HepG2 (cell line): ENCODE data around the gene FXYD4. TPM values are rescaled to one million over a fixed set of nuclear protein-coding genes. Genes with fewer than 3 reads are reported as not detected.
A peak's percentile ranks its signal among the peaks of the same experiment; 100 is the strongest.

Source experiments
- ARHGAP35 ChIP-seq: sonication (generic); formaldehyde crosslinking; IDR thresholded peaks from 2 replicates; pipeline ENCODE4 v1.9.0; 2022; ENCODE audit warnings: mild to moderate bottlenecking, inconsistent platforms, moderate library complexity, missing genetic modification reagents, borderline replicate concordance
- CENPX ChIP-seq: sonication (generic); formaldehyde crosslinking; IDR thresholded peaks from 2 replicates; pipeline ENCODE4 v1.9.0; 2021; ENCODE audit warnings: mild to moderate bottlenecking, missing genetic modification reagents, moderate library complexity
- KLF16 ChIP-seq, 2 experiments: sonication (generic) in 1 of 2; formaldehyde crosslinking in 1 of 2; IDR thresholded peaks; 2 replicates each; pipeline versions ENCODE4 v1.6.1 to v1.8.0; 2016 to 2023; ENCODE audit warnings: missing genetic modification reagents in 2 of 2, missing compliant biosample characterization in 1 of 2
- MEF2D ChIP-seq: sonication (generic); formaldehyde crosslinking; IDR thresholded peaks from 2 replicates; pipeline ENCODE4 v1.5.1; 2020; ENCODE audit warnings: mild to moderate bottlenecking, missing genetic modification reagents
- TAF15 ChIP-seq: fragments of 200-400 bp; formaldehyde crosslinking; IDR thresholded peaks from one replicate; pipeline ENCODE4 v1.6.1; 2018; ENCODE audit warnings: mild to moderate bottlenecking, low read depth, low read length; ENCODE audit not compliant: poor library complexity, severe bottlenecking
- TARDBP ChIP-seq: sonication (generic); formaldehyde crosslinking; IDR thresholded peaks from 2 replicates; pipeline ENCODE4 v1.8.0; 2022; ENCODE audit warnings: mild to moderate bottlenecking, missing genetic modification reagents
- ZFP36L2 ChIP-seq: sonication (generic); formaldehyde crosslinking; IDR thresholded peaks from 2 replicates; pipeline ENCODE4 v1.4.0; 2020; ENCODE audit warnings: missing genetic modification reagents
- ZNF138 ChIP-seq: sonication (generic); formaldehyde crosslinking; IDR thresholded peaks from 2 replicates; pipeline ENCODE4 v1.5.0; 2020; ENCODE audit warnings: mild to moderate bottlenecking, low read depth, missing genetic modification reagents
- ZNF207 ChIP-seq: fragments of 450-650 bp; IDR thresholded peaks from 2 replicates; pipeline ENCODE4 v1.6.1; 2016; ENCODE audit warnings: antibody characterized with exemption, borderline replicate concordance
- ZNF264 ChIP-seq: sonication (generic); formaldehyde crosslinking; IDR thresholded peaks from 2 replicates; pipeline ENCODE4 v1.4.0; 2020; ENCODE audit warnings: missing genetic modification reagents
- ZNF3 ChIP-seq: IDR thresholded peaks from 2 replicates; pipeline ENCODE4 v1.7.0; 2017; ENCODE audit warnings: inconsistent platforms
- ZNF547 ChIP-seq: sonication (generic); formaldehyde crosslinking; IDR thresholded peaks from 2 replicates; pipeline ENCODE4 v1.5.1; 2020; ENCODE audit warnings: mild to moderate bottlenecking, missing genetic modification reagents
- ZNF550 ChIP-seq: sonication (generic); formaldehyde crosslinking; IDR thresholded peaks from 2 replicates; pipeline ENCODE4 v1.4.0; 2020; ENCODE audit warnings: mild to moderate bottlenecking, missing genetic modification reagents, borderline replicate concordance
- ZNF564 ChIP-seq: sonication (generic); formaldehyde crosslinking; IDR thresholded peaks from 2 replicates; pipeline ENCODE4 v1.8.1; 2023; ENCODE audit warnings: mild to moderate bottlenecking, missing genetic modification reagents
- ZNF652 ChIP-seq: IDR thresholded peaks from 2 replicates; pipeline ENCODE4 v1.6.1; 2016; ENCODE audit warnings: low read depth, borderline replicate concordance
- polyA plus RNA-seq, 8 experiments: library from polyadenylated mRNA; depleted of rRNA in 3 of 8; stranded (reverse) in 7 of 8; unstranded in 1 of 8; fragments of >200 nt; fragmentation: Illumina TruSeq in 4 of 8; extraction: Trizol in 4 of 8; gene quantifications; 2 replicates each; pipeline versions ENCODE4 v1.2.1 to v1.2.3, GENCODE V29; 2011 to 2016; ENCODE audit warnings: low read depth in 4 of 8, missing spikeins in 1 of 8, mixed read lengths in 1 of 8; ENCODE audit not compliant: insufficient read depth in 1 of 8
- total RNA-seq, 5 experiments: library from RNA; depleted of rRNA; stranded (reverse); fragments of >200 nt; fragmentation: Illumina TruSeq; extraction: Trizol; gene quantifications; 2 replicates each; pipeline ENCODE4 v1.2.3, GENCODE V29; 2016; ENCODE audit warnings: low read depth in 1 of 5
- TF ChIP-seq, protein P1 (sequence below): sonication (generic); formaldehyde crosslinking; IDR thresholded peaks from 2 replicates; pipeline ENCODE4 v1.8.0; 2022; ENCODE audit warnings: mild to moderate bottlenecking, missing genetic modification reagents; ENCODE audit not compliant: insufficient replicate concordance
- TF ChIP-seq, protein P2 (sequence below): sonication (generic); formaldehyde crosslinking; IDR thresholded peaks from 2 replicates; pipeline ENCODE4 v1.5.0; 2020; ENCODE audit warnings: mild to moderate bottlenecking, missing genetic modification reagents
- TF ChIP-seq, protein P3 (sequence below): sonication (generic); formaldehyde crosslinking; IDR thresholded peaks from 2 replicates; pipeline ENCODE4 v1.5.0; 2020; ENCODE audit warnings: mild to moderate bottlenecking, missing genetic modification reagents, borderline replicate concordance
- TF ChIP-seq, protein P4 (sequence below): IDR thresholded peaks from 2 replicates; pipeline ENCODE4 v1.6.1; 2016; ENCODE audit warnings: control low read depth
- TF ChIP-seq, protein P5 (sequence below): sonication (generic); formaldehyde crosslinking; IDR thresholded peaks from 2 replicates; pipeline ENCODE4 v1.4.0; 2020; ENCODE audit warnings: missing genetic modification reagents

FXYD4 gene
- total and polyA plus RNA-seq, 2 of the 13 experiments (the other 11 are each of a cell fraction or from before 2014, with no cell fraction given), result not detected

DNA sequence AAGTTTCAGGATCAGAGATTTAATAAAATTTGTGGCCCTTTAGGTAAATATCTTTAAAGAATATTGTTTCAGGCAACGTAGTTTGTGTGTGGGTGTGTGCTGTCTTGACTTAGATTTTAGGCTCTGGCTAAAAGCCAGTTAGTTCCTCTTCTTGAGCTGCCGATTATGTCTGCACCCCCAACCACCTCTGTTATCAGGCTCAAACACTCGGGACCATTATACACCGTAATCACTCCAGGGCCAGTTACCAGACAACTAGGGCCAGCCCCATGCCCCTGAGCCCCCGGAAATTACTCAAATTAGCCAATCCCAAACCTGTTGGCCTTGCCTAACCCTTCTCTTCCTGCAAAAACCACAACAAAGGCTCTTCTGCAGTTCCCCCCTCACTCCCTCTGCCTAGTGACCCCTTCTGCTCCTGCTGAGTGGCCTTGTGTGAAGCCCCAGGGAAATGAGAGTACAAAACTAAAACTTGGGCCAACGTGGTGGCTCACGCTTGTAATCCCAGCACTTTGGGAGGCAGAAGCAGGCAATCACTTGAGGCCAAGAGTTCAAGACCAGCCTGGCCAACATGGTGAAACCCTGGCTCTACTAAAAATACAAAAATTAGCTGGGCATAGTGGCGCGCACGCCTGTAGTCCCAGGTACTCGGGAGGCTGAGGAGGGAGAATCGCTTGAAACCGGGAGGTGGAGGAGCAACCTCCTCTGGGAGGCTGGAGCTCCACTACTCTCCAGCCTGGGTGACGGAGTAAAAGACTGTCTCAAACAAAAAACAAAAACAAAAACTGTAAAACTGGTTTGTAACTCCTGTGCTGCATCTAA is 46.7 kb downstream of the FXYD4 start (continued):
- TF ChIP-seq TARDBP (CRISPR knock-in tag) (peak; percentile 83), ZNF207 (no peak), ZNF264 (CRISPR knock-in tag) (no peak), ZNF138 (no peak), CENPX (CRISPR knock-in tag) (no peak), ZNF652 (CRISPR knock-in tag) (no peak), ZNF550 (CRISPR knock-in tag) (no peak), ZNF3 (no peak), ARHGAP35 (CRISPR knock-in tag) (0 out of 2 replicates have a peak, but pooled peaks have one; percentile 24), MEF2D (CRISPR knock-in tag) (no peak), ZNF547 (CRISPR knock-in tag) (0 out of 2 replicates have a peak, but pooled peaks have one; percentile 52), ZNF564 (CRISPR knock-in tag) (no peak), ZFP36L2 (no peak), TAF15 (no peak), KLF16 (CRISPR knock-in tag; IDR thresholded peaks at IDR 0.05) (0 out of 4 replicates have a peak, but pooled peaks of 1 of the 2 experiments have one; percentile 24)
- TF ChIP-seq, protein P1, sequence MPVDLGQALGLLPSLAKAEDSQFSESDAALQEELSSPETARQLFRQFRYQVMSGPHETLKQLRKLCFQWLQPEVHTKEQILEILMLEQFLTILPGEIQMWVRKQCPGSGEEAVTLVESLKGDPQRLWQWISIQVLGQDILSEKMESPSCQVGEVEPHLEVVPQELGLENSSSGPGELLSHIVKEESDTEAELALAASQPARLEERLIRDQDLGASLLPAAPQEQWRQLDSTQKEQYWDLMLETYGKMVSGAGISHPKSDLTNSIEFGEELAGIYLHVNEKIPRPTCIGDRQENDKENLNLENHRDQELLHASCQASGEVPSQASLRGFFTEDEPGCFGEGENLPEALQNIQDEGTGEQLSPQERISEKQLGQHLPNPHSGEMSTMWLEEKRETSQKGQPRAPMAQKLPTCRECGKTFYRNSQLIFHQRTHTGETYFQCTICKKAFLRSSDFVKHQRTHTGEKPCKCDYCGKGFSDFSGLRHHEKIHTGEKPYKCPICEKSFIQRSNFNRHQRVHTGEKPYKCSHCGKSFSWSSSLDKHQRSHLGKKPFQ (CRISPR knock-in tag), result peak; percentile 40
- TF ChIP-seq, protein P2, sequence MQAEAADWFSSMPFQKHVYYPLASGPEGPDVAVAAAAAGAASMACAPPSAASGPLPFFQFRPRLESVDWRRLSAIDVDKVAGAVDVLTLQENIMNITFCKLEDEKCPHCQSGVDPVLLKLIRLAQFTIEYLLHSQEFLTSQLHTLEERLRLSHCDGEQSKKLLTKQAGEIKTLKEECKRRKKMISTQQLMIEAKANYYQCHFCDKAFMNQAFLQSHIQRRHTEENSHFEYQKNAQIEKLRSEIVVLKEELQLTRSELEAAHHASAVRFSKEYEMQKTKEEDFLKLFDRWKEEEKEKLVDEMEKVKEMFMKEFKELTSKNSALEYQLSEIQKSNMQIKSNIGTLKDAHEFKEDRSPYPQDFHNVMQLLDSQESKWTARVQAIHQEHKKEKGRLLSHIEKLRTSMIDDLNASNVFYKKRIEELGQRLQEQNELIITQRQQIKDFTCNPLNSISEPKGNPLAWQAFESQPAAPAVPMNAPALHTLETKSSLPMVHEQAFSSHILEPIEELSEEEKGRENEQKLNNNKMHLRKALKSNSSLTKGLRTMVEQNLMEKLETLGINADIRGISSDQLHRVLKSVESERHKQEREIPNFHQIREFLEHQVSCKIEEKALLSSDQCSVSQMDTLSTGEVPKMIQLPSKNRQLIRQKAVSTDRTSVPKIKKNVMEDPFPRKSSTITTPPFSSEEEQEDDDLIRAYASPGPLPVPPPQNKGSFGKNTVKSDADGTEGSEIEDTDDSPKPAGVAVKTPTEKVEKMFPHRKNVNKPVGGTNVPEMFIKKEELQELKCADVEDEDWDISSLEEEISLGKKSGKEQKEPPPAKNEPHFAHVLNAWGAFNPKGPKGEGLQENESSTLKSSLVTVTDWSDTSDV (CRISPR knock-in tag), result no peak
- TF ChIP-seq, protein P3, sequence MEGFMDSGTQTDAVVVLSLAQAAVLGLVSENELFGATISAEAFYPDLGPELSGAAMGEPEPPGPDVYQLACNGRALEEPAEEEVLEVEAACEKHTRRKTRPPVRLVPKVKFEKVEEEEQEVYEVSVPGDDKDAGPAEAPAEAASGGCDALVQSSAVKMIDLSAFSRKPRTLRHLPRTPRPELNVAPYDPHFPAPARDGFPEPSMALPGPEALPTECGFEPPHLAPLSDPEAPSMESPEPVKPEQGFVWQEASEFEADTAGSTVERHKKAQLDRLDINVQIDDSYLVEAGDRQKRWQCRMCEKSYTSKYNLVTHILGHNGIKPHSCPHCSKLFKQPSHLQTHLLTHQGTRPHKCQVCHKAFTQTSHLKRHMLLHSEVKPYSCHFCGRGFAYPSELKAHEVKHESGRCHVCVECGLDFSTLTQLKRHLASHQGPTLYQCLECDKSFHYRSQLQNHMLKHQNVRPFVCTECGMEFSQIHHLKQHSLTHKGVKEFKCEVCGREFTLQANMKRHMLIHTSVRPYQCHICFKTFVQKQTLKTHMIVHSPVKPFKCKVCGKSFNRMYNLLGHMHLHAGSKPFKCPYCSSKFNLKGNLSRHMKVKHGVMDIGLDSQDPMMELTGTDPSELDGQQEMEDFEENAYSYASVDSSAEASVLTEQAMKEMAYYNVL (CRISPR knock-in tag), result no peak
- TF ChIP-seq, protein P4, sequence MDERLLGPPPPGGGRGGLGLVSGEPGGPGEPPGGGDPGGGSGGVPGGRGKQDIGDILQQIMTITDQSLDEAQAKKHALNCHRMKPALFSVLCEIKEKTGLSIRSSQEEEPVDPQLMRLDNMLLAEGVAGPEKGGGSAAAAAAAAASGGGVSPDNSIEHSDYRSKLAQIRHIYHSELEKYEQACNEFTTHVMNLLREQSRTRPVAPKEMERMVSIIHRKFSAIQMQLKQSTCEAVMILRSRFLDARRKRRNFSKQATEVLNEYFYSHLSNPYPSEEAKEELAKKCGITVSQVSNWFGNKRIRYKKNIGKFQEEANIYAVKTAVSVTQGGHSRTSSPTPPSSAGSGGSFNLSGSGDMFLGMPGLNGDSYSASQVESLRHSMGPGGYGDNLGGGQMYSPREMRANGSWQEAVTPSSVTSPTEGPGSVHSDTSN (CRISPR knock-in tag), result no peak
- TF ChIP-seq, protein P5, sequence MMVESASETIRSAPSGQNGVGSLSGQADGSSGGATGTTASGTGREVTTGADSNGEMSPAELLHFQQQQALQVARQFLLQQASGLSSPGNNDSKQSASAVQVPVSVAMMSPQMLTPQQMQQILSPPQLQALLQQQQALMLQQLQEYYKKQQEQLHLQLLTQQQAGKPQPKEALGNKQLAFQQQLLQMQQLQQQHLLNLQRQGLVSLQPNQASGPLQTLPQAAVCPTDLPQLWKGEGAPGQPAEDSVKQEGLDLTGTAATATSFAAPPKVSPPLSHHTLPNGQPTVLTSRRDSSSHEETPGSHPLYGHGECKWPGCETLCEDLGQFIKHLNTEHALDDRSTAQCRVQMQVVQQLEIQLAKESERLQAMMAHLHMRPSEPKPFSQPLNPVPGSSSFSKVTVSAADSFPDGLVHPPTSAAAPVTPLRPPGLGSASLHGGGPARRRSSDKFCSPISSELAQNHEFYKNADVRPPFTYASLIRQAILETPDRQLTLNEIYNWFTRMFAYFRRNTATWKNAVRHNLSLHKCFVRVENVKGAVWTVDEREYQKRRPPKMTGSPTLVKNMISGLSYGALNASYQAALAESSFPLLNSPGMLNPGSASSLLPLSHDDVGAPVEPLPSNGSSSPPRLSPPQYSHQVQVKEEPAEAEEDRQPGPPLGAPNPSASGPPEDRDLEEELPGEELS (CRISPR knock-in tag), result peak; percentile 66
